Retinal pigment epithelial cell (primary cell): ENCODE measurements around the gene P2RX1.

Experiments
- DNase-seq: peaks from one replicate; pipeline ENCODE4 v3.0.0-alpha.2; 2010; ENCODE audit warnings: low read depth
- H3K4me3 ChIP-seq: 2 replicates; pipeline ENCODE4 v1.5.1; 2011; ENCODE audit warnings: mild to moderate bottlenecking, low read length, control low read depth, moderate library complexity
- CTCF ChIP-seq: conservative IDR thresholded peaks from 2 replicates; pipeline ENCODE4 v1.5.1; 2011; ENCODE audit warnings: low read depth, low read length, control low read depth, inconsistent platforms

The P2RX1 gene

GRCh38 chr17:3890878-3891219 lies 25.4 kb downstream of the P2RX1 start:
- TF ChIP-seq CTCF: no peak
- no peak overlapping the region for H3K4me3 ChIP-seq
- no peak for DNase-seq

- TF ChIP-seq CTCF: no peak
- DNase-seq: peak; percentile 79
- no peak overlapping the region for H3K4me3 ChIP-seq
These were observed 26.0 kb downstream of the P2RX1 start for GRCh38 chr17:3890082-3890877.

- TF ChIP-seq CTCF: no peak
- no peak for DNase-seq
- no peak overlapping the region for H3K4me3 ChIP-seq
These were observed 26.8 kb downstream of the P2RX1 start for GRCh38 chr17:3889325-3890012.

- H3K4me3 ChIP-seq: no peak overlapping the region
- TF ChIP-seq CTCF: no peak
- DNase-seq: no peak
These were observed 27.7 kb downstream of the P2RX1 start for GRCh38 chr17:3888343-3889171.

GRCh38 chr17:3887804-3888203 lies 28.5 kb downstream of the P2RX1 start:
- no peak for DNase-seq
- no peak overlapping the region for H3K4me3 ChIP-seq
- TF ChIP-seq CTCF: no peak

- no peak overlapping the region for H3K4me3 ChIP-seq
- DNase-seq: no peak
- TF ChIP-seq CTCF: no peak
These were observed 28.9 kb downstream of the P2RX1 start for GRCh38 chr17:3887394-3887793.
